ENCODE data around the gene ACAN.

ACAN gene

GRCh38 chr15:88843334-88843733 lies 40.1 kb downstream of the ACAN start:
- DNase-seq: no peak

- no peak for DNase-seq
Observed at GRCh38 chr15:88844749-88845386, 41.6 kb downstream of the ACAN start.

GRCh38 chr15:88845616-88846015 lies 42.4 kb downstream of the ACAN start:
- DNase-seq: no peak

- no peak for DNase-seq
Observed at GRCh38 chr15:88847144-88847543, 43.9 kb downstream of the ACAN start.

- DNase-seq: no peak
Observed at GRCh38 chr15:88848203-88848602, 45.0 kb downstream of the ACAN start.

- no peak for DNase-seq
Observed at GRCh38 chr15:88849376-88850072, 46.3 kb downstream of the ACAN start.

- no peak for DNase-seq
Observed at GRCh38 chr15:88852476-88852875, 49.2 kb downstream of the ACAN start.

- DNase-seq: no peak
Observed at GRCh38 chr15:88858934-88859333, 55.7 kb downstream of the ACAN start.

- DNase-seq: no peak
Observed at GRCh38 chr15:88859550-88859949, 56.3 kb downstream of the ACAN start.

GRCh38 chr15:88860212-88860611 lies 57.0 kb downstream of the ACAN start:
- no peak for DNase-seq

GRCh38 chr15:88863412-88863811 lies 60.2 kb downstream of the ACAN start:
- no peak for DNase-seq

GRCh38 chr15:88864861-88865497 lies 61.7 kb downstream of the ACAN start:
- DNase-seq: no peak

GRCh38 chr15:88865498-88866099 lies 62.4 kb downstream of the ACAN start:
- no peak for DNase-seq

- no peak for DNase-seq
Observed at GRCh38 chr15:88866295-88866881, 63.2 kb downstream of the ACAN start.

- DNase-seq: no peak
Observed at GRCh38 chr15:88871313-88871712, 68.1 kb downstream of the ACAN start.

GRCh38 chr15:88872106-88872505 lies 68.9 kb downstream of the ACAN start:
- DNase-seq: no peak

- no peak for DNase-seq
Observed at GRCh38 chr15:88872706-88873105, 69.5 kb downstream of the ACAN start.

GRCh38 chr15:88873786-88874185 lies 70.5 kb downstream of the ACAN start:
- DNase-seq: no peak

GRCh38 chr15:88874275-88874674 lies 71.0 kb downstream of the ACAN start:
- no peak for DNase-seq

GRCh38 chr15:88874684-88875083 lies 71.4 kb downstream of the ACAN start:
- no peak for DNase-seq

- no peak for DNase-seq
Observed at GRCh38 chr15:88876573-88876972, 73.3 kb downstream of the ACAN start.

- no peak for DNase-seq
Observed at GRCh38 chr15:88877415-88877814, 74.2 kb downstream of the ACAN start.

- no peak for DNase-seq
Observed at GRCh38 chr15:88877906-88878305, 74.7 kb downstream of the ACAN start.

Data from effector CD8-positive, alpha-beta T cell (primary cell).